Fibroblast of lung (primary cell): ENCODE results near the gene CD3G.

Experiments used
- CTCF ChIP-seq, 2 donors: IDR thresholded peaks in 1 of 2; conservative IDR thresholded peaks in 1 of 2; 1 replicate in 1 of 2; 2 replicates in 1 of 2; pipeline ENCODE4 v1.5.1; 2011 to 2012; ENCODE audit warnings: low read length in 2 of 2, control low read depth in 1 of 2, inconsistent platforms in 1 of 2, low read depth in 1 of 2, mild to moderate bottlenecking in 1 of 2
- EZH2 ChIP-seq: IDR thresholded peaks from 2 replicates; pipeline ENCODE4 v1.5.1; 2012; ENCODE audit warnings: low read length, control low read depth, mild to moderate bottlenecking; ENCODE audit errors: missing control alignments

DNA sequence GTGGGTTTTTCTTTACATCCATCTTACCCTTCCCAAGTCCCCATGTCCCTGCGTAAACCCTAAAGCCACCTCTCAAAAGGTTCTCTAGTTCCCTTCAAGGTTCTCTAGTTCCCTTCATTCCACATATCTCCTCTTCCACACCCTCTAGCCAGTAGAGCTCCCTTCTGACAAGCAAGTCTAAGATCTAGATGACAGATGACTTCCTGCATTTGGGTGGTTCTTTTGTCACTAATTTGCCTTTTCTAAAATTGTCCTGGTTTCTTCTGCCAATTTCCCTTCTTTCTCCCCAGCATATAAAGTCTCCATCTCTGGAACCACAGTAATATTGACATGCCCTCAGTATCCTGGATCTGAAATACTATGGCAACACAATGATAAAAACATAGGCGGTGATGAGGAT is 31.8 kb upstream of the CD3G start:
- no peak for TF ChIP-seq CTCF (conservative IDR thresholded peaks at IDR 0.05 in 1 of 2, IDR thresholded peaks at IDR 0.05 in 1 of 2; ENCODE audit: low read depth in 1 of 2, low read length in 2 of 2)
- no peak for TF ChIP-seq EZH2
